ENCODE data around the gene KIF15. TPM values are rescaled to one million over a fixed set of nuclear protein-coding genes. Genes with fewer than 3 reads are reported as not detected.
A peak's percentile ranks its signal among the peaks of the same experiment; 100 is the strongest.

Gene KIF15
- polyA plus RNA-seq, 2 of the 4 experiments (the other 2 are of a cell fraction): 8.7 to 13.5 TPM

GRCh38 chr3:44721231-44722102, 40.1 kb upstream of the KIF15 start:
- no peak for FAIRE-seq
- CTCF ChIA-PET: no interaction called here
- TF ChIP-seq CEBPB (IDR thresholded peaks at IDR 0.05) (peak in 1 of 2 experiments; percentile 44; a peak in 2 of 4 replicates), NPAS2 (CRISPR knock-in tag; IDR thresholded peaks at IDR 0.05; ENCODE audit: borderline replicate concordance) (no peak), GATA3 (IDR thresholded peaks at IDR 0.05; ENCODE audit: borderline replicate concordance) (peak; percentile 30; the same call in 1 of the 2 replicates)
- peak in 1 of 2 experiments; percentile 12 for DNase-seq (ENCODE audit: low read depth in 1 of 2, low spot score in 1 of 2)
- Histone ChIP-seq H3K4me3 (no peak overlapping the region), H3K9me3 (peaks cover 88% of the 10 kb centered on the region), H3K4me1 (no peaks in the 10 kb centered on the region), H3K4me2 (no peak overlapping the region), H3K27ac (no peak overlapping the region)
- no peak for ATAC-seq
- 79% methylated on average over 10 of the region's 10 CpGs for WGBS (ENCODE audit: missing lambda C conversion rate)
- POLR2A ChIA-PET: no interaction called here

- Histone ChIP-seq H3K27ac (no peak overlapping the region), H3K4me1 (no peaks in the 10 kb centered on the region), H3K4me2 (no peak overlapping the region), H3K9me3 (peaks cover 87% of the 10 kb centered on the region), H3K4me3 (no peak overlapping the region)
- no peak for ATAC-seq
- 83% methylated on average over 1 of the region's 1 CpG for WGBS (ENCODE audit: missing lambda C conversion rate)
- POLR2A ChIA-PET: no interaction called here
- CTCF ChIA-PET: no interaction called here
- no peak for DNase-seq (ENCODE audit: low read depth in 1 of 2, low spot score in 1 of 2)
- no peak for FAIRE-seq
- no peak for TF ChIP-seq KDM5A (IDR thresholded peaks at IDR 0.05)
- no peak for TF ChIP-seq RNF2 (IDR thresholded peaks at IDR 0.05; ENCODE audit: borderline replicate concordance, low read depth)
- TF ChIP-seq KDM1A (IDR thresholded peaks at IDR 0.05; ENCODE audit: low read depth): no peak
- TF ChIP-seq HOXB5 (CRISPR knock-in tag; IDR thresholded peaks at IDR 0.05): no peak
- TF ChIP-seq MYC (IDR thresholded peaks at IDR 0.05; ENCODE audit: borderline replicate concordance, low read length): no peak
- TF ChIP-seq RCOR1 (IDR thresholded peaks at IDR 0.05; ENCODE audit: low read depth, low read length): no peak
Observed at GRCh38 chr3:44722103-44722401, 39.5 kb upstream of the KIF15 start.

GRCh38 chr3:44729384-44729910, 32.1 kb upstream of the KIF15 start, which contains the start of gene ZNF501:
ZNF501 (plus strand) TSS chr3:44729635; CDS start chr3:44734422, 4,787 bp downstream.
- TF ChIP-seq SREBF2 (IDR thresholded peaks at IDR 0.05) (no peak), ZC3H11A (IDR thresholded peaks at IDR 0.05) (no peak), HES2 (IDR thresholded peaks at IDR 0.05) (no peak), PBX3 (IDR thresholded peaks at IDR 0.05) (no peak), CHD2 (IDR thresholded peaks at IDR 0.05; ENCODE audit: low read length, partially characterized antibody) (no peak), CTCF (IDR thresholded peaks at IDR 0.05) (no peak), RFX5 (IDR thresholded peaks at IDR 0.05) (no peak), EHF (CRISPR knock-in tag; IDR thresholded peaks at IDR 0.05) (no peak), KDM1A (IDR thresholded peaks at IDR 0.05; ENCODE audit: low read depth) (no peak)
- H3K4me2 ChIP-seq: no peak within 1 kb of the TSS
- no peak within 1 kb of the TSS for H3K27ac ChIP-seq
- FAIRE-seq (no peak), DNase-seq (ENCODE audit: low read depth in 1 of 2, low spot score in 1 of 2) (no peak), ATAC-seq (no peak)
- ChIA-PET CTCF (no interaction called here), POLR2A (no interaction called here)
- H3K4me3 ChIP-seq: no peak within 1 kb of the TSS
- 62% methylated on average over 24 of the region's 46 CpGs for WGBS (ENCODE audit: missing lambda C conversion rate)
- peaks cover 56% of the 10 kb centered on the region for H3K9me3 ChIP-seq
- no peaks in the 10 kb centered on the region for H3K4me1 ChIP-seq

Data from A549 (cell line).